Measurements from ENCODE around the gene GRID2. TPM values are rescaled to one million over a fixed set of nuclear protein-coding genes. Genes with fewer than 3 reads are reported as not detected.

Gene GRID2
- polyA plus RNA-seq, 1 of the 3 experiments (the other 2 are of a cell fraction) = not detected

DNA sequence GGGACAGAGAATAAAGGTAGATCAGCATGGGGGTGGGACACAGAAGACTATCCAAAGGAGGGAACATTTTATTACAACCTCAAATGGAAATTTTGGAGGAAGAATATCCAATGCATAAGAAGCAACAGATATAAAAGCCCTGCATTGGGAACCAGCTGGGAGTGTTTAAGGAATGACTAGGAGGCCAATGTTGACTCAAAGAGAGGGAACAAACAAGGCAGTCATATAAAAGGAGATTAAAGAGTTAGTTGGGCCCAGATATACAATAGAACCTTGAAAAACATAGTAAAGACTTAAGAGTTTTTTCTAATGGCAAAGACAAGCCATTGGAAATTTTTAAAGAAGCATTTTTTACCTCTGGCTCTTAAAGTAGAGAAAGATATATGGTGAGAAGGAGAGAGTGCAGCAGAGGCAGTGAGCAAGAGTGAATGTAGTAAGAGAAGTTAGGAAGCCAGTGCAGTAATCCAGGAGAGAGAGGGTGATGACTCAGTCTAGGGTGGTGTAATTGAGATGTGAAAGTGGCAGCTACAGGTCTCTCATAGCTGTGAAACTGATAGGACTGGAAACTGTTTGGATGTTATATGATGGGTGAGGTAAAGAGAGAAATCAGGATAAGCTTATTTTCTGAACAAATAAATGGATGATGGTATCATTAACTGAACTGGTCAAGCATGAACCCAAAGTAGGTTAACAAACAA lies 1342.6 kb downstream of the GRID2 start:
- no peaks in the 10 kb centered on the region for H3K4me1 ChIP-seq (ENCODE audit: control insufficient read depth in 1 of 2, insufficient read depth in 2 of 2, low read depth in 1 of 2, low read length in 1 of 2)
- no peak overlapping the region for H3K4me2 ChIP-seq
- H3K27ac ChIP-seq (ENCODE audit: low read depth in 2 of 2, low read length in 1 of 2) = no peak overlapping the region
- no peaks in the 10 kb centered on the region for H4K20me1 ChIP-seq (ENCODE audit: insufficient read depth)
- no peak overlapping the region for H2AFZ ChIP-seq (ENCODE audit: low read depth)
- no peak overlapping the region for H3K4me3 ChIP-seq (ENCODE audit: low read depth in 2 of 2, low read length in 1 of 2)
- no peak overlapping the region for H3K9ac ChIP-seq
- H3K9me2 ChIP-seq = no peaks in the 10 kb centered on the region
- H3F3A ChIP-seq (replicated peaks; ENCODE audit: insufficient read depth) = no peaks in the 10 kb centered on the region
- TF ChIP-seq CTCF (IDR thresholded peaks at IDR 0.05) (no peak), SMC3 (IDR thresholded peaks at IDR 0.05; ENCODE audit: low read depth, low read length) (no peak), GABPA (IDR thresholded peaks at IDR 0.05; ENCODE audit: low read depth) (no peak), FOXJ3 (CRISPR knock-in tag; IDR thresholded peaks at IDR 0.05) (no peak), PBX3 (IDR thresholded peaks at IDR 0.05) (no peak), RXRA (IDR thresholded peaks at IDR 0.05; ENCODE audit: borderline replicate concordance, low read depth) (no peak), TEAD4 (IDR thresholded peaks at IDR 0.05; ENCODE audit: borderline replicate concordance, insufficient read depth) (no peak), RCOR1 (IDR thresholded peaks at IDR 0.05; ENCODE audit: low read length) (no peak), FOXM1 (IDR thresholded peaks at IDR 0.05; ENCODE audit: low read depth) (no peak), USF2 (IDR thresholded peaks at IDR 0.05; ENCODE audit: borderline replicate concordance, low read depth, low read length) (no peak), EP300 (IDR thresholded peaks at IDR 0.05; ENCODE audit: borderline replicate concordance in 1 of 2, low read depth in 1 of 2, low read length in 1 of 2) (no peak), MAX (IDR thresholded peaks at IDR 0.05; ENCODE audit: low read depth) (no peak), MXI1 (IDR thresholded peaks at IDR 0.05; ENCODE audit: low read depth, low read length) (no peak), YY1 (IDR thresholded peaks at IDR 0.05; ENCODE audit: low read depth) (no peak), NRF1 (IDR thresholded peaks at IDR 0.05; ENCODE audit: low read depth, low read length) (no peak), SIN3A (IDR thresholded peaks at IDR 0.05; ENCODE audit: borderline replicate concordance, low read depth, low read length) (no peak), POLR2AphosphoS5 (IDR thresholded peaks at IDR 0.05; ENCODE audit: low read depth, low read length) (no peak), CHD2 (IDR thresholded peaks at IDR 0.05; ENCODE audit: low read length, partially characterized antibody) (no peak)
- TF ChIP-seq, protein P1, sequence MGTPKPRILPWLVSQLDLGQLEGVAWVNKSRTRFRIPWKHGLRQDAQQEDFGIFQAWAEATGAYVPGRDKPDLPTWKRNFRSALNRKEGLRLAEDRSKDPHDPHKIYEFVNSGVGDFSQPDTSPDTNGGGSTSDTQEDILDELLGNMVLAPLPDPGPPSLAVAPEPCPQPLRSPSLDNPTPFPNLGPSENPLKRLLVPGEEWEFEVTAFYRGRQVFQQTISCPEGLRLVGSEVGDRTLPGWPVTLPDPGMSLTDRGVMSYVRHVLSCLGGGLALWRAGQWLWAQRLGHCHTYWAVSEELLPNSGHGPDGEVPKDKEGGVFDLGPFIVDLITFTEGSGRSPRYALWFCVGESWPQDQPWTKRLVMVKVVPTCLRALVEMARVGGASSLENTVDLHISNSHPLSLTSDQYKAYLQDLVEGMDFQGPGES (IDR thresholded peaks at IDR 0.05; ENCODE audit: low read depth, low read length) = no peak
- ChIA-PET CTCF (interaction anchor here (1.2 to 1.5 kb wide), 2 partner anchors 8 to 9 kb away, joined by 3 to 4 read pairs; no protein-coding TSS in a partner anchor), POLR2A (no interaction called here)
- no peaks in the 10 kb centered on the region for H3K9me3 ChIP-seq
- H3K79me2 ChIP-seq (ENCODE audit: insufficient read depth) = no peaks in the 10 kb centered on the region
- no peaks in the 10 kb centered on the region for H3K36me3 ChIP-seq (replicated peaks in 1 of 2; ENCODE audit: control insufficient read depth in 1 of 2, insufficient read depth in 2 of 2, low read length in 1 of 2)
- no peak for DNase-seq
- no peaks in the 10 kb centered on the region for H3K27me3 ChIP-seq (ENCODE audit: insufficient read depth)

Data from SK-N-SH (cell line).